ENCODE measurements around the gene OR5H15. TPM values are rescaled to one million over a fixed set of nuclear protein-coding genes. Genes with fewer than 3 reads are reported as not detected.
"Not testable (repeated sequence)": the region's sequence is repeated elsewhere in the genome, so short reads cannot be mapped to it uniquely, and the experiment has no call there.

Gene OR5H15
- polyA plus RNA-seq, 2 of the 4 experiments (the other 2 are of a cell fraction) = not detected

DNA sequence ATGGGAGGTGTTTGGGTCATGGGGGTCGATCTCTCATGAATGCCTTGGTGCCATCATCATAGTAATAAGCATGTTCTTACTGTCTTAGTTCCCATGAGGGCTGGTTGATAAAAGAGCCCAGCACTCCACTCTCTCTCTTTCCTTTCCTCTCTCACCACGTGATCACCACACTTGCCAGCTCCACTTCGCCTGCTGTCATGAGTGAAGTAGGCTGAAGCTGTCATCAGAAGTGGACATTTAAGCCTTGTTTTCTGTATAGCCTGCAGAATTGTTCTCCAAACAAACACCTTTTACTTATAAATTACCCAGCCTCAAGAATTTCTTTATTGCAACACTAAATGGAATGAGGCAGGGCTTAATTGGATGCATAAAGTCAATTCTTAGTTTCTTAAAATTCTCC lies 29.9 kb upstream of the OR5H15 start:
- FAIRE-seq = no peak
- POLR2A ChIA-PET = no interaction called here
- CTCF ChIA-PET = no interaction called here
- Histone ChIP-seq H3K9me3 (no peaks in the 10 kb centered on the region), H3K27ac (no peak overlapping the region), H3K4me1 (no peaks in the 10 kb centered on the region), H3K4me3 (no peak overlapping the region), H3K4me2 (no peak overlapping the region)
- DNase-seq (ENCODE audit: low read depth in 1 of 2, low spot score in 1 of 2) = no peak
- WGBS (ENCODE audit: missing lambda C conversion rate) = 9% methylated on average over 3 of the region's 3 CpGs
- TF ChIP-seq KDM5A (IDR thresholded peaks at IDR 0.05) (no peak), ZSCAN20 (CRISPR knock-in tag; IDR thresholded peaks at IDR 0.05) (no peak), CBX2 (IDR thresholded peaks at IDR 0.05; ENCODE audit: borderline replicate concordance, low read depth) (no peak), POLR2A (IDR thresholded peaks at IDR 0.05; ENCODE audit: low read length) (no peak), RCOR1 (IDR thresholded peaks at IDR 0.05; ENCODE audit: low read depth, low read length) (no peak), POLR2AphosphoS2 (conservative IDR thresholded peaks at IDR 0.05; ENCODE audit: low read length) (no peak), HOXB13 (CRISPR knock-in tag; IDR thresholded peaks at IDR 0.05; ENCODE audit: low read depth) (no peak), SMC3 (IDR thresholded peaks at IDR 0.05) (no peak), MAFK (IDR thresholded peaks at IDR 0.05; ENCODE audit: partially characterized antibody) (no peak)
- TF ChIP-seq, protein P1, sequence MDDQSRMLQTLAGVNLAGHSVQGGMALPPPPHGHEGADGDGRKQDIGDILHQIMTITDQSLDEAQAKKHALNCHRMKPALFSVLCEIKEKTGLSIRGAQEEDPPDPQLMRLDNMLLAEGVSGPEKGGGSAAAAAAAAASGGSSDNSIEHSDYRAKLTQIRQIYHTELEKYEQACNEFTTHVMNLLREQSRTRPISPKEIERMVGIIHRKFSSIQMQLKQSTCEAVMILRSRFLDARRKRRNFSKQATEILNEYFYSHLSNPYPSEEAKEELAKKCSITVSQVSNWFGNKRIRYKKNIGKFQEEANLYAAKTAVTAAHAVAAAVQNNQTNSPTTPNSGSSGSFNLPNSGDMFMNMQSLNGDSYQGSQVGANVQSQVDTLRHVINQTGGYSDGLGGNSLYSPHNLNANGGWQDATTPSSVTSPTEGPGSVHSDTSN (IDR thresholded peaks at IDR 0.05) = no peak
- TF ChIP-seq, protein P2, sequence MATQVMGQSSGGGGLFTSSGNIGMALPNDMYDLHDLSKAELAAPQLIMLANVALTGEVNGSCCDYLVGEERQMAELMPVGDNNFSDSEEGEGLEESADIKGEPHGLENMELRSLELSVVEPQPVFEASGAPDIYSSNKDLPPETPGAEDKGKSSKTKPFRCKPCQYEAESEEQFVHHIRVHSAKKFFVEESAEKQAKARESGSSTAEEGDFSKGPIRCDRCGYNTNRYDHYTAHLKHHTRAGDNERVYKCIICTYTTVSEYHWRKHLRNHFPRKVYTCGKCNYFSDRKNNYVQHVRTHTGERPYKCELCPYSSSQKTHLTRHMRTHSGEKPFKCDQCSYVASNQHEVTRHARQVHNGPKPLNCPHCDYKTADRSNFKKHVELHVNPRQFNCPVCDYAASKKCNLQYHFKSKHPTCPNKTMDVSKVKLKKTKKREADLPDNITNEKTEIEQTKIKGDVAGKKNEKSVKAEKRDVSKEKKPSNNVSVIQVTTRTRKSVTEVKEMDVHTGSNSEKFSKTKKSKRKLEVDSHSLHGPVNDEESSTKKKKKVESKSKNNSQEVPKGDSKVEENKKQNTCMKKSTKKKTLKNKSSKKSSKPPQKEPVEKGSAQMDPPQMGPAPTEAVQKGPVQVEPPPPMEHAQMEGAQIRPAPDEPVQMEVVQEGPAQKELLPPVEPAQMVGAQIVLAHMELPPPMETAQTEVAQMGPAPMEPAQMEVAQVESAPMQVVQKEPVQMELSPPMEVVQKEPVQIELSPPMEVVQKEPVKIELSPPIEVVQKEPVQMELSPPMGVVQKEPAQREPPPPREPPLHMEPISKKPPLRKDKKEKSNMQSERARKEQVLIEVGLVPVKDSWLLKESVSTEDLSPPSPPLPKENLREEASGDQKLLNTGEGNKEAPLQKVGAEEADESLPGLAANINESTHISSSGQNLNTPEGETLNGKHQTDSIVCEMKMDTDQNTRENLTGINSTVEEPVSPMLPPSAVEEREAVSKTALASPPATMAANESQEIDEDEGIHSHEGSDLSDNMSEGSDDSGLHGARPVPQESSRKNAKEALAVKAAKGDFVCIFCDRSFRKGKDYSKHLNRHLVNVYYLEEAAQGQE (IDR thresholded peaks at IDR 0.05) = no peak
- TF ChIP-seq, protein P3, sequence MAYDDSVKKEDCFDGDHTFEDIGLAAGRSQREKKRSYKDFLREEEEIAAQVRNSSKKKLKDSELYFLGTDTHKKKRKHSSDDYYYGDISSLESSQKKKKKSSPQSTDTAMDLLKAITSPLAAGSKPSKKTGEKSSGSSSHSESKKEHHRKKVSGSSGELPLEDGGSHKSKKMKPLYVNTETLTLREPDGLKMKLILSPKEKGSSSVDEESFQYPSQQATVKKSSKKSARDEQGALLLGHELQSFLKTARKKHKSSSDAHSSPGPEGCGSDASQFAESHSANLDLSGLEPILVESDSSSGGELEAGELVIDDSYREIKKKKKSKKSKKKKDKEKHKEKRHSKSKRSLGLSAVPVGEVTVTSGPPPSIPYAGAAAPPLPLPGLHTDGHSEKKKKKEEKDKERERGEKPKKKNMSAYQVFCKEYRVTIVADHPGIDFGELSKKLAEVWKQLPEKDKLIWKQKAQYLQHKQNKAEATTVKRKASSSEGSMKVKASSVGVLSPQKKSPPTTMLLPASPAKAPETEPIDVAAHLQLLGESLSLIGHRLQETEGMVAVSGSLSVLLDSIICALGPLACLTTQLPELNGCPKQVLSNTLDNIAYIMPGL (CRISPR knock-in tag; IDR thresholded peaks at IDR 0.05; ENCODE audit: borderline replicate concordance) = no peak
- no peak for ATAC-seq

DNA sequence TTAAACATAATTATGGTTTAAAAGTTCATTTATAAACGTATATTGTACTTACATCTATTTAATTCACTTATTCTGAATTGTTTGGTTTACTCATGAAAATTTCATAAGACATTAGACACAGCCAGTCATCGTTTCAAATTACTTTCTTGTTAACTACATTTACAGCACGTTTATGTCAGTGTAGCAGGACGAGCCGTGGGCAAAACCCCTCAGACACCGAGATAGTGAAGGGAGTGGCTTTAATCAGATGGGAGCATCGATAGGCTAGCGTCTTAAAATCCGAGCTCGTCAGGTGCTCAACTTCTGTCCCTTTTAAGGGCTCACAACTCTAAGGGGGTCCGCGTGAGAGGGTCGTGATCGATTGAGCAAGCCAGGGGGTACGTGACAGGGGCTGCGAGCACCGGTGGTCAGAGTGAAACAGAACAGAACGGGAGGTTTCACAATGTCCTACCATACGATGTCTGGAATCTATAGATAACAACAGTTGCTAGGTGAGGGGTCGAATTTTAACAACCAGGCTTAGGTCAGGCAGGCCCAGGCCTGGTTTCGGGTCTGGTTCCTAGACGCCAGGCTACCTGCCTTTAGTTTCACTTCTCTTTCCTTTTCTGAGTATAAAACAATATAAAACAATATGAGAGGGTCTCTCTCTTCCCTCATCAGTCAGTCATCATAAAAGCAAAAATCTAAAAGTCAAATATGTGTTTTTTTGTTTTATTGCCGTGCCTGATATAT lies 28.5 kb upstream of the OR5H15 start:
- FAIRE-seq; H3K4me1 ChIP-seq; H3K27ac ChIP-seq; ATAC-seq; CTCF ChIA-PET; POLR2A ChIA-PET; H3K4me2 ChIP-seq; H3K9me3 ChIP-seq; H3K4me3 ChIP-seq; DNase-seq (ENCODE audit: low read depth in 1 of 2, low spot score in 1 of 2): not testable (repeated sequence)
- WGBS (ENCODE audit: missing lambda C conversion rate) = 40% methylated on average over 23 of the region's 23 CpGs

DNA sequence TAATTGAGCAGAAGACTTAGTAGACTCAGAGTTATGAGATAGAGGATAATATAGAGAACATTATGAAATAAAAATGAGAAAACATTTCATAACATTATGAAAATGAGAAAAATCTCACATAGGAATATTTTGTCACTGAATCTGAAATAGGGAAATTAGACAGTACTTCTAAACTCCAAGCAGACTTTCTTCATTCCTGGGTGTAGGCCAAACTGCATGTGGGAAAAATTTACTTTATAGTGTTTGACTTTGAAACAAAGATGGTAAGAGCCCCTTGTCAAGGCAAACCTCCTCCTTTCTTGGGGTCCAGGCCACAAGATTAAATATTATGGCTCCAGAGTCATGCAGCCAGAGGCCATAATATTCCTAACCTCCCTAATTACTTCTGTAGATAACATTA lies 26.0 kb upstream of the OR5H15 start:
- Histone ChIP-seq H3K4me1 (no peaks in the 10 kb centered on the region), H3K27ac (no peak overlapping the region), H3K4me2 (no peak overlapping the region), H3K9me3 (no peaks in the 10 kb centered on the region), H3K4me3 (no peak overlapping the region)
- no peak for FAIRE-seq
- TF ChIP-seq KDM5A (IDR thresholded peaks at IDR 0.05) (no peak), EP300 (IDR thresholded peaks at IDR 0.05) (no peak), FOSB (CRISPR knock-in tag; IDR thresholded peaks at IDR 0.05) (no peak), SMC3 (IDR thresholded peaks at IDR 0.05) (no peak), RNF2 (IDR thresholded peaks at IDR 0.05; ENCODE audit: borderline replicate concordance, low read depth) (no peak), MYC (IDR thresholded peaks at IDR 0.05; ENCODE audit: borderline replicate concordance, low read length) (no peak), RFX5 (IDR thresholded peaks at IDR 0.05) (no peak)
- TF ChIP-seq, protein P4, sequence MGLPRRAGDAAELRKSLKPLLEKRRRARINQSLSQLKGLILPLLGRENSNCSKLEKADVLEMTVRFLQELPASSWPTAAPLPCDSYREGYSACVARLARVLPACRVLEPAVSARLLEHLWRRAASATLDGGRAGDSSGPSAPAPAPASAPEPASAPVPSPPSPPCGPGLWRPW (IDR thresholded peaks at IDR 0.05) = no peak
- TF ChIP-seq, protein P1 (IDR thresholded peaks at IDR 0.05) = no peak
- TF ChIP-seq, protein P5, sequence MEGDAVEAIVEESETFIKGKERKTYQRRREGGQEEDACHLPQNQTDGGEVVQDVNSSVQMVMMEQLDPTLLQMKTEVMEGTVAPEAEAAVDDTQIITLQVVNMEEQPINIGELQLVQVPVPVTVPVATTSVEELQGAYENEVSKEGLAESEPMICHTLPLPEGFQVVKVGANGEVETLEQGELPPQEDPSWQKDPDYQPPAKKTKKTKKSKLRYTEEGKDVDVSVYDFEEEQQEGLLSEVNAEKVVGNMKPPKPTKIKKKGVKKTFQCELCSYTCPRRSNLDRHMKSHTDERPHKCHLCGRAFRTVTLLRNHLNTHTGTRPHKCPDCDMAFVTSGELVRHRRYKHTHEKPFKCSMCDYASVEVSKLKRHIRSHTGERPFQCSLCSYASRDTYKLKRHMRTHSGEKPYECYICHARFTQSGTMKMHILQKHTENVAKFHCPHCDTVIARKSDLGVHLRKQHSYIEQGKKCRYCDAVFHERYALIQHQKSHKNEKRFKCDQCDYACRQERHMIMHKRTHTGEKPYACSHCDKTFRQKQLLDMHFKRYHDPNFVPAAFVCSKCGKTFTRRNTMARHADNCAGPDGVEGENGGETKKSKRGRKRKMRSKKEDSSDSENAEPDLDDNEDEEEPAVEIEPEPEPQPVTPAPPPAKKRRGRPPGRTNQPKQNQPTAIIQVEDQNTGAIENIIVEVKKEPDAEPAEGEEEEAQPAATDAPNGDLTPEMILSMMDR (IDR thresholded peaks at IDR 0.05) = no peak
- TF ChIP-seq, protein P6, sequence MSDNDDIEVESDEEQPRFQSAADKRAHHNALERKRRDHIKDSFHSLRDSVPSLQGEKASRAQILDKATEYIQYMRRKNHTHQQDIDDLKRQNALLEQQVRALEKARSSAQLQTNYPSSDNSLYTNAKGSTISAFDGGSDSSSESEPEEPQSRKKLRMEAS (IDR thresholded peaks at IDR 0.05) = no peak
- ChIA-PET POLR2A (no interaction called here), CTCF (no interaction called here)
- DNase-seq (ENCODE audit: low read depth in 1 of 2, low spot score in 1 of 2) = no peak
- ATAC-seq = no peak
